Trophoblast cell (in vitro differentiated cells and primary cell): Measurements from ENCODE around the gene SALL2.

Source experiments
- DNase-seq, 2 donors: peaks; one replicate each; pipeline ENCODE4 v3.0.0-alpha.2; 2016
- H2AFZ ChIP-seq: 2 replicates; pipeline ENCODE4 v1.6.1; 2013; ENCODE audit warnings: low read length, moderate library complexity, mild to moderate bottlenecking; ENCODE audit not compliant: insufficient read depth, poor library complexity
- H2AK5ac ChIP-seq: 2 replicates; pipeline ENCODE4 v1.6.1; 2013; ENCODE audit warnings: mild to moderate bottlenecking, low read length
- H2BK120ac ChIP-seq: 2 replicates; pipeline ENCODE4 v1.6.1; 2013; ENCODE audit warnings: low read length, mild to moderate bottlenecking, moderate library complexity; ENCODE audit not compliant: insufficient read depth, poor library complexity
- H2BK12ac ChIP-seq: 2 replicates; pipeline ENCODE4 v1.6.1; 2013; ENCODE audit warnings: mild to moderate bottlenecking, low read length, moderate library complexity
- H2BK5ac ChIP-seq: 2 replicates; pipeline ENCODE4 v1.6.1; 2013; ENCODE audit warnings: low read length, low read depth, moderate library complexity, mild to moderate bottlenecking; ENCODE audit not compliant: poor library complexity
- H3K14ac ChIP-seq: 2 replicates; pipeline ENCODE4 v1.6.1; 2013; ENCODE audit warnings: mild to moderate bottlenecking, low read length
- H3K18ac ChIP-seq: 2 replicates; pipeline ENCODE4 v1.6.1; 2013; ENCODE audit warnings: mild to moderate bottlenecking, low read length
- H3K23ac ChIP-seq: 2 replicates; pipeline ENCODE4 v1.6.1; 2013; ENCODE audit warnings: low read length
- H3K27ac ChIP-seq: 2 replicates; pipeline ENCODE4 v1.5.1; 2013; ENCODE audit warnings: low read depth, mild to moderate bottlenecking, inconsistent platforms, low read length, moderate library complexity
- H3K27me3 ChIP-seq: 2 replicates; pipeline ENCODE4 v1.6.1; 2013; ENCODE audit warnings: inconsistent platforms, mild to moderate bottlenecking, low read length, moderate library complexity; ENCODE audit not compliant: insufficient read depth
- H3K36me3 ChIP-seq, 2 experiments: 1 replicate in 1 of 2; 2 replicates in 1 of 2; pipeline ENCODE4 v1.6.1; 2013; ENCODE audit warnings: low read length in 2 of 2, mild to moderate bottlenecking in 2 of 2, moderate library complexity in 1 of 2; ENCODE audit not compliant: insufficient read depth in 2 of 2, control insufficient read depth in 1 of 2
- H3K4ac ChIP-seq: 2 replicates; pipeline ENCODE4 v1.6.1; 2013; ENCODE audit warnings: low read depth, mild to moderate bottlenecking, low read length, moderate library complexity
- H3K4me1 ChIP-seq, 2 experiments: 1 replicate in 1 of 2; 2 replicates in 1 of 2; pipeline ENCODE4 v1.6.1; 2013; ENCODE audit warnings: low read length in 2 of 2, mild to moderate bottlenecking in 2 of 2, moderate library complexity in 1 of 2; ENCODE audit not compliant: insufficient read depth in 2 of 2, control insufficient read depth in 1 of 2
- H3K4me2 ChIP-seq: 2 replicates; pipeline ENCODE4 v1.6.1; 2013; ENCODE audit warnings: inconsistent platforms, mild to moderate bottlenecking, low read length, moderate library complexity
- H3K4me3 ChIP-seq: 2 replicates; pipeline ENCODE4 v1.5.1; 2013; ENCODE audit warnings: mild to moderate bottlenecking, low read depth, low read length, inconsistent platforms
- H3K79me1 ChIP-seq: one replicate; pipeline ENCODE4 v1.6.1; 2013; ENCODE audit warnings: low read length
- H3K79me2 ChIP-seq: 2 replicates; pipeline ENCODE4 v1.6.1; 2013; ENCODE audit warnings: low read length, mild to moderate bottlenecking; ENCODE audit not compliant: control insufficient read depth, insufficient read depth, poor library complexity
- H3K9ac ChIP-seq: 2 replicates; pipeline ENCODE4 v1.6.1; 2013; ENCODE audit warnings: mild to moderate bottlenecking, low read length
- H3K9me3 ChIP-seq: 2 replicates; pipeline ENCODE4 v1.6.1; 2013; ENCODE audit warnings: low read depth, mild to moderate bottlenecking, control low read depth, inconsistent platforms, low read length; ENCODE audit not compliant: insufficient read depth
- H4K12ac ChIP-seq: 2 replicates; pipeline ENCODE4 v1.6.1; 2013; ENCODE audit warnings: low read depth, mild to moderate bottlenecking, low read length, moderate library complexity
- H4K8ac ChIP-seq: 2 replicates; pipeline ENCODE4 v1.6.1; 2013; ENCODE audit warnings: low read depth, mild to moderate bottlenecking, low read length, moderate library complexity
- H4K91ac ChIP-seq: one replicate; pipeline ENCODE4 v1.6.1; 2013; ENCODE audit warnings: low read depth, mild to moderate bottlenecking, low read length, moderate library complexity
- WGBS: extraction: QIAGEN DNeasy Blood & Tissue Kit; methylation state at CpG from one replicate; pipeline ENCODE4 v1.1.7; 2013; ENCODE audit warnings: missing lambda C conversion rate; ENCODE audit not compliant: insufficient read length, insufficient coverage; ENCODE audit errors: extremely low coverage; 5-methylcytosine and 5-hydroxymethylcytosine counted together

The SALL2 gene

DNA sequence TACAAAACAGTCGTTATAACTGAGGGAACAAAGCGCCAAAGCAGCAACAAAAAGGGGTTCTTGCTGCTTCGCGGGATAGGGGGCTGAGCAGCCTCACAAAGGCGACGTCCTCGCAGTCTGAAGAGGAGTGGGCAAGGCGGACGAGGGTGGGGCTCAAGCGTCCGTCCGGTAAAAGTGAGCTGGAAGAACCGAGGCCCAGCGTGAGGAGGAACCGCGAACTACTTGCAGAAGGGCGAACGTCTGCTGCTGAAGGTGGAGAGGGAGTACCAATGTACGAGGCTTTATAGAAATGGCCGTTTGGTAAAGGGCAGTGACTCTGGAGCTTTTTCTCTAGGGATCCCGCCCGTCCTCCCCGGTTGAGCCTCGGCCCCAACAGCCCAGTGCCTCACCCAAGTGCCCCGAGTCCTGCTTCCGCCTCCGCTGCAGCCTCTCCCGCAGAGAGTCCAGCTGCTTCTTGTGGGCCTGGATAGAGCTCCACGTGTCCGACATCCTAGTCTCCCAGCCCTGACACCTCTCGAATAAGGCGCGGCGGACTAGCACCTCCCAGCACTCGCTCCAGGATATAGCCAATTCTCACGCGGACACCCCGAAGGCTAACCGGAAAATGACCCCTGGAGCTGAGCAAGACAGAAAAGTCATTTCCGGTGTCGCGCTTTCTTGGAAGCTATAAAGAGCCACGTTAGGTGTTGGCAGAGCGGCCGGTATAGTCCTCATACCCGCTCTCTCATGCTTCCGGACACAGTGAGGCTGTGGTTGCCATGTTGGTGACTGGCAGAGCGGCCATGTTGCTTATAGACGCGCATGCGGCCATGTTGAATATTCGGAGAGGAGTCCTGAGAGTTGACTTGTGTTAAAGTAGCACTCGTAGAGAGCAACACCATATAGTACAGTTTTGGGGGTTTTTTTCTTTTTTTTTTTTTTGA is 15.2 kb downstream of the SALL2 start, which contains the start of gene METTL3:
Gene METTL3 (minus strand): TSS at position 606 of the 923 bp plus-strand sequence. CDS start 117 bp downstream, at position 489.
- H3K79me2 ChIP-seq, result peaks cover 12% of the 10 kb centered on the region
- peak within 1 kb of the TSS; percentile 68 for H3K4me2 ChIP-seq
- WGBS, result no CpG with 5 or more reads among the region's 53 CpGs
- H3K4me1 ChIP-seq, result peaks cover 2 to 3% of the 10 kb centered on the region in 2 experiments
- H4K8ac ChIP-seq, result peak within 1 kb of the TSS; percentile 87
- H3K18ac ChIP-seq, result peak within 1 kb of the TSS; percentile 73
- H3K9ac ChIP-seq, result peak within 1 kb of the TSS; percentile 74
- H3K4ac ChIP-seq, result peak within 1 kb of the TSS; percentile 59
- peaks cover 10% of the 10 kb centered on the region for H3K79me1 ChIP-seq
- peak within 1 kb of the TSS; percentile 61 for H2AFZ ChIP-seq
- H3K36me3 ChIP-seq, result peaks cover 5 to 8% of the 10 kb centered on the region in 2 experiments
- H2BK12ac ChIP-seq, result no peak within 1 kb of the TSS
- H4K91ac ChIP-seq, result peak within 1 kb of the TSS; percentile 91
- peak within 1 kb of the TSS; percentile 57 for H3K27ac ChIP-seq
- H2BK5ac ChIP-seq, result peak within 1 kb of the TSS; percentile 9
- peak within 1 kb of the TSS; percentile 4 for H2AK5ac ChIP-seq
- peak; percentile 98 for DNase-seq
- H3K23ac ChIP-seq, result no peak within 1 kb of the TSS
- H2BK120ac ChIP-seq, result peak within 1 kb of the TSS; percentile 54
- H3K9me3 ChIP-seq, result peaks cover 2% of the 10 kb centered on the region
- peak within 1 kb of the TSS; percentile 88 for H3K4me3 ChIP-seq
- H3K14ac ChIP-seq, result peak within 1 kb of the TSS; percentile 85
- no peaks in the 10 kb centered on the region for H3K27me3 ChIP-seq
- H4K12ac ChIP-seq, result peak within 1 kb of the TSS; percentile 81

DNA sequence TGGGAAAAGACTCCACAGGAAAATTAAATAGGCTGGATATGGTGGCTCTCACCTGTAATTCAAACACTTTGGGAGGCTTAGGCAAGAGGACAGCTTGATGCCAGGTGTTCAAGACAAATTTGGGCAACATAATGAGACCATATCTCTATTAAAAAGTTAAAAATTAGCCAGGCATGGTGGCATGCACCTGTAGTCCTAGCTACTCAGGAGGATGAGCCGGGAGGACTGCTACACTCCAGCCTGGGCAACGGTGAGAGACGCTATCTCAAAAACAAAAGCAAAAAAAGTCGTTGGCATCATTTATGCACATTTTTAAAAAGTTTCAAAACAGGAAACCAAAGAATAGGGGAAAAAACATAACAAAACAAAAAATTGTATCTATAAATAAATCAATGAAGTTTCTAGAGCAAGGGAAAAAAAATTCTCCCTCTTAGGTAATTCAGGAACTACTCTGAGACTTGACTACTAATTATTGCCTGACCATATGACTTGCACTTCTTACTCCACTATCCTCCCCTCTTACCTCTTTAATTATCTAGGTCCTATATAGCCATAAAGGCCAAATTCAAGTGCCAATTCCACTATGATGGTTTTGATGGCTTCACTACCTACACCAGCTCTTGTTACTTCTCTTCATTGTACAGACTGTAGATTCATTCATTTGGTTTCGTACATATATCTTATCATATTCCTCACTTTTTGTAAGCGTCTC is 16.6 kb downstream of the SALL2 start:
- H2BK120ac ChIP-seq, result no peak overlapping the region
- no peak overlapping the region for H2AK5ac ChIP-seq
- no peak overlapping the region for H3K4me3 ChIP-seq
- peaks cover 5 to 10% of the 10 kb centered on the region in 2 experiments for H3K36me3 ChIP-seq
- no peak overlapping the region for H2BK12ac ChIP-seq
- peaks cover 2 to 3% of the 10 kb centered on the region in 2 experiments for H3K4me1 ChIP-seq
- H2BK5ac ChIP-seq, result no peak overlapping the region
- H3K27ac ChIP-seq, result no peak overlapping the region
- H3K18ac ChIP-seq, result no peak overlapping the region
- no peak overlapping the region for H3K23ac ChIP-seq
- no peak for DNase-seq
- H4K8ac ChIP-seq, result no peak overlapping the region
- no peaks in the 10 kb centered on the region for H3K27me3 ChIP-seq
- H3K4ac ChIP-seq, result peak overlapping the region; percentile 91
- peaks cover 2% of the 10 kb centered on the region for H3K9me3 ChIP-seq
- peak overlapping the region; percentile 68 for H3K4me2 ChIP-seq
- H3K79me1 ChIP-seq, result peaks cover 10% of the 10 kb centered on the region
- H4K12ac ChIP-seq, result no peak overlapping the region
- H3K14ac ChIP-seq, result no peak overlapping the region
- no peak overlapping the region for H2AFZ ChIP-seq
- no peak overlapping the region for H4K91ac ChIP-seq
- no peak overlapping the region for H3K9ac ChIP-seq
- H3K79me2 ChIP-seq, result peaks cover 12% of the 10 kb centered on the region
- WGBS, result no CpG with 5 or more reads among the region's 6 CpGs

DNA sequence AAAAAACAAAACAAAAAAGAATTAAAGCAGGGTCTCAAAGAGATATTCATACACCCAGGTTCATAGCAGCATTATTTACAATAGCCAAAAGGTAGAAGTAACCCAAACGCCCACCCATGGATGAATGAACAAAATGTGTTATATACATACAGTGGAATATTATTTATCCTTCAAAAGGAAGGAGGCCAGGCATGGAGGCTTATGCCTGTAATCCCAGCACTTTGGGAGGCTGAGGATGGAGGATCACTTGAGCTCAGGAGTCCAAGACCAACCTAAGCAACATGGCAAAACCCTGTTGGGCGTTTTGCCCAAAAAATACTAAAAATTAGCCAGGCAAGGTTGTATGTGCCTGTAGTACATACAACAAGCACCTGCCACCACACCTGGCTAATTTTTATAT is 19.6 kb downstream of the SALL2 start:
- Histone ChIP-seq H3K27ac (no peak overlapping the region), H3K79me1 (peaks cover 8% of the 10 kb centered on the region), H3K79me2 (peaks cover 12% of the 10 kb centered on the region), H3K4me3 (no peak overlapping the region), H3K14ac (no peak overlapping the region), H3K27me3 (no peaks in the 10 kb centered on the region), H3K9me3 (peaks cover 2% of the 10 kb centered on the region), H3K9ac (no peak overlapping the region), H3K4ac (no peak overlapping the region), H4K12ac (no peak overlapping the region), H2BK5ac (no peak overlapping the region), H3K4me2 (no peak overlapping the region), H2BK120ac (no peak overlapping the region), H4K8ac (no peak overlapping the region), H2BK12ac (no peak overlapping the region), H4K91ac (no peak overlapping the region), H3K36me3 (peaks cover 22 to 24% of the 10 kb centered on the region in 2 experiments), H3K23ac (no peak overlapping the region), H2AK5ac (no peak overlapping the region), H3K18ac (no peak overlapping the region), H3K4me1 (peaks cover 0 to 3% of the 10 kb centered on the region in 2 experiments), H2AFZ (no peak overlapping the region)
- DNase-seq, result no peak
- no CpG with 5 or more reads among the region's 2 CpGs for WGBS

DNA sequence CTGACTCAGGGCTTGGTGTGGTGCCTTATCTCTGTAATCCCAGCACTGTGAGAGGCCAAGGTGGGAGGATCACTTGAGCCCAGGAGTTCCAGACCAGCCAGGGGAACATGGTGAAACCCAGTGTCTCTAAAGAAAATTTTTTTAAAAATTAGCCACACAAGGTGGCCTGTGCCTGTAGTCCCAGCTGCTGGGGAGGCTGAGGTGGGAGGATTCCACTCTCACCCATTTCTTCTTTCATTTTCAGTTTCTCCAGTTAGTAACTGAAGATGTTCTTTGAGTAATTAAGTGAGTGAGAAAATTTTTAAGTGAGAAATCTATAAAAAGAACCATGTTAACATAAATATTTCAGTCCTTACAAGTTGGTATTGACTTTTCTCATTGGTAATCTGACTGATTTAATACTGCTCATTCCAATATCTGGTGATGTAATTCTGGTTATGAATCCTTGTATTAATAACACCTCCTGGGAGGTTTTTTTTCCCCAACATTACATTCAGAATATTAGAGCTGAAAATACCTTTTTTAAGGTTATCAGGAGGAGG is 21.1 kb downstream of the SALL2 start:
- Histone ChIP-seq H3K23ac (no peak overlapping the region), H3K18ac (no peak overlapping the region), H3K9ac (no peak overlapping the region), H2AK5ac (no peak overlapping the region), H2BK5ac (no peak overlapping the region), H3K27me3 (no peaks in the 10 kb centered on the region), H2BK12ac (no peak overlapping the region), H3K79me2 (peaks cover 5% of the 10 kb centered on the region), H3K4ac (no peak overlapping the region), H2BK120ac (no peak overlapping the region), H4K91ac (no peak overlapping the region), H3K14ac (no peak overlapping the region), H4K8ac (no peak overlapping the region), H2AFZ (no peak overlapping the region), H3K4me3 (no peak overlapping the region), H3K79me1 (no peaks in the 10 kb centered on the region), H3K9me3 (peaks cover 2% of the 10 kb centered on the region), H3K4me2 (no peak overlapping the region), H3K4me1 (peaks cover 0 to 3% of the 10 kb centered on the region in 2 experiments), H3K36me3 (peaks cover 30 to 31% of the 10 kb centered on the region in 2 experiments), H4K12ac (no peak overlapping the region), H3K27ac (no peak overlapping the region)
- DNase-seq, result no peak
